DND-41 (cell line): ENCODE results near the gene ISX.

Source experiments
- ATAC-seq: fragments of 200-7000 bp; cut with Tn5 transposase; 3 replicates; pipeline ENCODE4 v1.9.1; 2021; ENCODE audit warnings: low read depth; ENCODE audit not compliant: insufficient read depth
- DNase-seq: peaks from one replicate; pipeline ENCODE4 v3.0.0-alpha.2; 2020
- H2AFZ ChIP-seq: 2 replicates; pipeline ENCODE4 v1.6.0; 2012; ENCODE audit warnings: low read depth, low read length
- H3K27ac ChIP-seq: 2 replicates; pipeline ENCODE4 v1.5.1; 2012; ENCODE audit warnings: low read length, inconsistent platforms
- H3K27me3 ChIP-seq: fragments of 200-600 bp; sonication (generic); 2 replicates; pipeline ENCODE4 v1.6.0; 2012; ENCODE audit warnings: low read length, mild to moderate bottlenecking, inconsistent platforms; ENCODE audit not compliant: insufficient read depth, poor library complexity
- H3K36me3 ChIP-seq: 2 replicates; pipeline ENCODE4 v1.5.1; 2012; ENCODE audit warnings: low read length, inconsistent platforms; ENCODE audit not compliant: insufficient read depth
- H3K4me1 ChIP-seq: 2 replicates; pipeline ENCODE4 v1.5.1; 2012; ENCODE audit warnings: mild to moderate bottlenecking, low read length; ENCODE audit not compliant: insufficient read depth
- H3K4me2 ChIP-seq: 2 replicates; pipeline ENCODE4 v1.6.0; 2012; ENCODE audit warnings: mild to moderate bottlenecking, moderate library complexity, low read length, inconsistent platforms; ENCODE audit not compliant: insufficient read depth
- H3K4me3 ChIP-seq, 2 experiments: fragments of 200-600 bp in 1 of 2; shearing (Covaris generic) in 1 of 2; 2 replicates each; pipeline ENCODE4 v1.5.1; 2012 to 2016; ENCODE audit warnings: inconsistent platforms in 2 of 2, low read length in 2 of 2, mild to moderate bottlenecking in 2 of 2, low read depth in 1 of 2, moderate library complexity in 1 of 2
- H3K79me2 ChIP-seq: 2 replicates; pipeline ENCODE4 v1.6.0; 2012; ENCODE audit warnings: low read length, inconsistent platforms; ENCODE audit not compliant: insufficient read depth
- H3K9ac ChIP-seq: 2 replicates; pipeline ENCODE4 v1.6.0; 2012; ENCODE audit warnings: low read depth, mild to moderate bottlenecking, inconsistent platforms, low read length, moderate library complexity
- H3K9me3 ChIP-seq: 2 replicates; pipeline ENCODE4 v1.5.1; 2012; ENCODE audit warnings: low read length, moderate library complexity, mild to moderate bottlenecking, inconsistent platforms; ENCODE audit not compliant: insufficient read depth, severe bottlenecking
- H4K20me1 ChIP-seq: 2 replicates; pipeline ENCODE4 v1.6.0; 2012; ENCODE audit warnings: low read length; ENCODE audit not compliant: insufficient read depth
- CTCF ChIP-seq: IDR thresholded peaks from 2 replicates; pipeline ENCODE4 v1.5.1; 2012; ENCODE audit warnings: borderline replicate concordance, low read length, moderate library complexity, mild to moderate bottlenecking; ENCODE audit not compliant: poor library complexity, severe bottlenecking; ENCODE audit errors: extremely low read depth
- EZH2 ChIP-seq: IDR thresholded peaks from 3 replicates; pipeline ENCODE4 v1.6.1; 2012; ENCODE audit warnings: borderline replicate concordance, low read depth, mild to moderate bottlenecking, moderate library complexity, low read length, inconsistent platforms; ENCODE audit not compliant: severe bottlenecking

ISX gene

GRCh38 chr22:35034963-35035362 is 31.0 kb upstream of the ISX start:
- no peak for TF ChIP-seq EZH2
- no peak for TF ChIP-seq CTCF
- Histone ChIP-seq H3K9ac (no peak overlapping the region), H3K4me2 (no peak overlapping the region), H3K9me3 (no peaks in the 10 kb centered on the region), H4K20me1 (no peaks in the 10 kb centered on the region), H2AFZ (no peak overlapping the region), H3K4me1 (no peaks in the 10 kb centered on the region), H3K27ac (no peak overlapping the region), H3K27me3 (no peaks in the 10 kb centered on the region), H3K36me3 (no peaks in the 10 kb centered on the region), H3K4me3 (no peak overlapping the region), H3K79me2 (no peaks in the 10 kb centered on the region)
- DNase-seq (no peak), ATAC-seq (no peak)

- Histone ChIP-seq H3K9ac (no peak overlapping the region), H3K27me3 (no peaks in the 10 kb centered on the region), H4K20me1 (no peaks in the 10 kb centered on the region), H3K4me1 (no peaks in the 10 kb centered on the region), H3K36me3 (no peaks in the 10 kb centered on the region), H2AFZ (no peak overlapping the region), H3K4me3 (no peak overlapping the region), H3K9me3 (no peaks in the 10 kb centered on the region), H3K4me2 (no peak overlapping the region), H3K79me2 (no peaks in the 10 kb centered on the region), H3K27ac (no peak overlapping the region)
- no peak for ATAC-seq
- DNase-seq, result peak; percentile 10
- TF ChIP-seq CTCF, result peak; percentile 63
- TF ChIP-seq EZH2, result no peak
Observed at GRCh38 chr22:35037089-35037488, 28.9 kb upstream of the ISX start.

- no peaks in the 10 kb centered on the region for H3K9me3 ChIP-seq
- TF ChIP-seq EZH2, result no peak
- no peak overlapping the region for H3K4me2 ChIP-seq
- H2AFZ ChIP-seq, result no peak overlapping the region
- no peaks in the 10 kb centered on the region for H3K4me1 ChIP-seq
- H3K9ac ChIP-seq, result no peak overlapping the region
- no peaks in the 10 kb centered on the region for H3K79me2 ChIP-seq
- H4K20me1 ChIP-seq, result no peaks in the 10 kb centered on the region
- no peak for ATAC-seq
- H3K27me3 ChIP-seq, result no peaks in the 10 kb centered on the region
- no peak overlapping the region for H3K27ac ChIP-seq
- no peaks in the 10 kb centered on the region for H3K36me3 ChIP-seq
- no peak for DNase-seq
- H3K4me3 ChIP-seq, result no peak overlapping the region
Observed at GRCh38 chr22:35039625-35040024, 26.3 kb upstream of the ISX start.

GRCh38 chr22:35043252-35043933 is 22.6 kb upstream of the ISX start:
- no peaks in the 10 kb centered on the region for H3K9me3 ChIP-seq
- no peak for TF ChIP-seq EZH2
- TF ChIP-seq CTCF, result peak; percentile 46
- no peaks in the 10 kb centered on the region for H3K4me1 ChIP-seq
- no peak overlapping the region for H3K9ac ChIP-seq
- no peak overlapping the region for H2AFZ ChIP-seq
- H3K27me3 ChIP-seq, result no peaks in the 10 kb centered on the region
- no peak overlapping the region for H3K27ac ChIP-seq
- no peaks in the 10 kb centered on the region for H4K20me1 ChIP-seq
- H3K4me2 ChIP-seq, result no peak overlapping the region
- no peak for ATAC-seq
- H3K4me3 ChIP-seq, result no peak overlapping the region
- H3K36me3 ChIP-seq, result no peaks in the 10 kb centered on the region
- no peak for DNase-seq
- no peaks in the 10 kb centered on the region for H3K79me2 ChIP-seq
